Stimulated activated CD4-positive, alpha-beta T cell treated with anti-CD3 and anti-CD28 coated beads, Interleukin-12 subunit alpha, Interleukin-12 subunit beta, amount 100 ng/mL, for 4 hours (primary cell): Measurements from ENCODE around the gene CCDC134.
"Not testable (repeated sequence)": the region's sequence is repeated elsewhere in the genome, so short reads cannot be mapped to it uniquely, and the experiment has no call there.

Source experiments
- DNase-seq: peaks from one replicate; pipeline ENCODE4 v3.0.0-alpha.2; 2020

Gene CCDC134

DNA sequence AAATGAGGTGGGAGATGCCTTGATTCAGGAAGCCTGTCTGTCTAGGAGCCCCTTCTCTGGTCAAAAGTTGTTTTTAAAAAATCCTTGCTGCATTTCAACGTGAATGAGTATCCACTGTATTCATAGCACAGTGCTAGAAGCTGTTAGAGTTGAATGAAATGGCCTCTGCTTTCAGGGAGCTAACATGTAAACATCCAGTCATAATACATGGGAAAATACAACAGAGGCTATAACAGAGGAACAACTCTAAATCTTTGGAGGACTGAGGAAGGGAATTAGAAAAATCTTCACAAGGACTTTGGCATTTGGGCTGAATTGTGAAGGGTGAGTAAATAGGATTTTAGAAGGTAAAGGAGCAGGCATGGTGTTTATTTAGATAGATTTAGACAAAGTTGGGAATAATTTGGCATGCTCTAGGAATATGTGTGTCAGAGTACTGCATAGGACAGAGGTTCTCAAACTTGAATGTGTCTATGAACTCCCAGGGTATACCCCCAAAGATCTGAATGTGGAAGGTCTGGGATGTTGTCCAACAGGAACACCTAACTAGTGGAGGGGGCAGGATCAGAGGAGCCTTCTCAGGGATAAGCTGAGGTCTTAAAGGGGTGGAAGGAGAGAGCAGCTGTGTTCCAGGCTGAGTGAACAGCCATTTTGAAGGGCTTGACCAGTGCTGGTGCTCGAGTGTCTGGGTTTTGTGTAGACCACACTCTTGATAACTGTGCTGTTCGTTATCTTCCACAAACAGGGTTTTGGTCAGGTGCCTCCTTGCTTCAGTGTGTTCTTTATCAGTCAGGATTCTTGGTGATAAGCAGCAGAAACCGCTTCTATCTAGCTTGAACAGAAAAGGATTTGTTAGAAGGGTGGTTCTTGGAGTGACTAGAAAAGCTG, 45.1 kb downstream of the CCDC134 start:
- DNase-seq, result no peak

DNA sequence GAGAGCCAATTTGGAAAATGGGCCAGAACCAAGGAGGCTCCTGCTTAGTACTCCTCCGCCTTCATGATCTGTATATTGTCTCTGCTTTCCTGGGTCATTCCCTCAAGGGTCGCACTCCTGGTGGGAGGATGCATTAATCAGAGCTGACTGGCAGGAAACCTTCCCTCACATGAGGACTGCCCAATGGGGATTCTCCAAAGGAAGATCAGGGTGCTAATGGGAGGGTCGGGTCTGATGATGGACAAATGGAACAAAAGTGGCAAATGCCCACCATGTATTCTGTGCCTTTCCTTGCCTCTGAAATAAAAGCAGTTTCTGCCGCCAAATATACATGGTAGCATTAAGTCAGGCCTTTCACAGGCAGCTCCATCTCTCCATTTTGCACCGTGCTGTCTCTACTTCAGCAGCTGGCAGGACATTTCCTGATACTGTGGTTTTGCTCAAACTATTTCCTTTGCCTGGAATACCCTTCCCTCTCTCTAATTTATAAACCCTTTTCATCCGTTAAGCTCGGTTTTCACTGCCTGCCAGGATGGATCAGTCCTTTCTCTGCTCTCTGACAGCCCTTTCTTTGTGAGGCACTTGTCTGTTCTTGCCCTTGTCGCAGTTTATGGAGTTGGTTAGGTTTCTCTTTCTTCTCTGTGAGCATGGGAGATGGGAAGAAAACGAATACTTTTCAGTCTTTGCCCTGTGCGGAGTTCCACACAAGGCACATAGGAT, 45.9 kb downstream of the CCDC134 start:
- no peak for DNase-seq

DNA sequence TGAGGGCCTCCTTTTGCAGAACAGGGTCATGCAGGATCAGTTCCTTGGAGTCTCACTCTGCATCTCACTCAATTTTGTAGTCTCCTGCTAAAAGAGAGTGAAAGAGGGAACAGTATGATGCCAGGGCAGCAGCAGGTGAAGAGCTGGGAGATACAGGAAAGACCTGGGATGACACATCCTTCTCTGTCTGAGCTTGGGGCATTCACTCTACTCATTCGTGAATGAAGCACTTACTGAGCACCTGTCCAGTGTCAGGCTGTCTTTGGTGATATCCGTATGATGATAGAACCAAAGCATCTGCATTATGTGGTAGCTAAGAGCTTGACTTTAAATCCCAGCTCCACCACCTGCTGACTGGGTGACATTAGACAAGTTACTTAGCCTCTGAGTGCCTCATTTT, 46.8 kb downstream of the CCDC134 start:
- no peak for DNase-seq

DNA sequence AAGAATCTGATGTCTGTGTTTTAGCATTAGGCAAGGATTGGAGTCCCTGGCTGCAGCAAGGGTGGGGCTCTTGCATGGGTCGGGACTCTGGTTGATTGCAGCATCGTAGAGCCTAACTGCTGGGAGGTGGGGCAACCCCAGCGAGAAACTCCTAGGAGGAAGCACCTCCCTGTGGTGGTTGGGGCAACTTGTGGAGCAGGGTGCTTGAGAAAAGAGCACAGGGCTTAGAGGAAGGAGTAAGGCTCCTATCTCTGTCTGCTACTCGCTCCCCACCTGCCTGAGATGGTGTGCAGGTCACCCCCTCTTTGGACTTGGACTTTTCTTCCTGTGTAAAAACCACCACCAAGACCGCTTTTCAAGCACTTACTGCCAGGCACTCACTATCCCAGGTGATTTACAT, 48.0 kb downstream of the CCDC134 start:
- no peak for DNase-seq

DNA sequence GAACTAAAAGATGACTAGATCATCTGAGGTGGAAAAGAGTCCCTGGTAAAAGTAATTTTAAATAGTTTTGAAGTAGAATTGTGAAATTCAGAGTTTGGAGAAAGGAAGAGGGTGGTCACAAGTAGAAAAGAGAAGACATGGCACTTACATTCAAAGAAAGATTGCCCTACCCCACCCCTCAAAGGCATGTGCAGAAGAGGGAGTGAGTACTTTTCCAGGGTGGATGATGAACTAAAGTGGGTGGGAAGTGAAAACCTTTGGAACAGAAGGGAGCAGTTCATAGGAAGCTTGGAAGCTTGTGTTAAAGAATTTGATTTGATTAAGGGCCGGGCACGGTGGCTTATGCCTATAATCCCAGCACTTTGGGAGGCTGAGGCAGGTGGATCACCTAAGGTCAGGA, 56.0 kb downstream of the CCDC134 start:
- no peak for DNase-seq

DNA sequence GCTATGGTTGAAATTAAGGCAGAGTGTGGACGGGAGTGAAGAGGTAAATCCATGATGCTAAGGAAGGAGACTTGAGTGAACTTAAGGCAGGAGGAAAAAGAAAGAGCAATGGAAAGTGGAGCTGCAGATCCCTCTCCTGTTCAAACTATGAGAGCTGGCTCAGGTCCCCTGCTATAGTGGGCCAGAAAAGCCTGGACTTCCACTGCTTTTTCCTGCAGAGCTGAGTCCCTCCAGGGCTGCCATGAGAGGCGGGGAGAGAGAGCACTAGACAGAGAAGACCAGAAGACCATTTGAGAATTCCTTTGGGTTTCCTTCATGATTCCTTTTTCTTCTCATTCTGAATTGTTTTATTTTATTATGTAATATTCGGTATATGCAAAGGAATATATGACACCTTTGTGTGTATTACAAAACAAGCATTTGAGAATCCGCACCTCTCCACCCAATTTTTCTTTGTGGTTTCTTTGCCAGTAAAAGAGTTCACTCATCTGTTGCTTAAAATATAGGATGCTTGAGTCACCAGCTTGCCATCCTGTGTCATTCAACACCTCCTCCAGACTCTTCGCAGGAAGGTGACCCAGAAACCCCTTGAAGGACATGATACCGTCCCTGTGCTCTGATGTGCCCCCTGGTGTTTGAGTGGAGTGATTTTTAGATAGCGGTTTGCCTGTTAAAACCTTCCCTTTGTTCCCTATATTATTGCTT, 56.8 kb downstream of the CCDC134 start:
- DNase-seq, result peak; percentile 63

DNA sequence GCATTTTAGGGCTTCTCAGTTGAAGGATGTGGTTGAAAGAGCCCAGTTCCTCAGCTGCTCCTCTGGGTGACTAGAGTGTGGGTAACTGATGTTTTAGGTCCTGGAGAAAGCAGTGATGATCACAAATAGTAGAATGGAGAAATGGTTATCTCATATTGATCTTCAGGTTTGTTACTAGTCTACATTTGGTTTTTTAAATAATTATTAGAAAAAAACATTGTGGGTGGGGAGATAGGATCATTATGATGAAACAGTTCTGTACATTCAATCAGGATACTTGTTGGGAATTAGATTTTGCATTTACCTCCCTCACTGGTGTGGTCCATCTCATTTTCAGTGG, 57.4 kb downstream of the CCDC134 start:
- no peak for DNase-seq

DNA sequence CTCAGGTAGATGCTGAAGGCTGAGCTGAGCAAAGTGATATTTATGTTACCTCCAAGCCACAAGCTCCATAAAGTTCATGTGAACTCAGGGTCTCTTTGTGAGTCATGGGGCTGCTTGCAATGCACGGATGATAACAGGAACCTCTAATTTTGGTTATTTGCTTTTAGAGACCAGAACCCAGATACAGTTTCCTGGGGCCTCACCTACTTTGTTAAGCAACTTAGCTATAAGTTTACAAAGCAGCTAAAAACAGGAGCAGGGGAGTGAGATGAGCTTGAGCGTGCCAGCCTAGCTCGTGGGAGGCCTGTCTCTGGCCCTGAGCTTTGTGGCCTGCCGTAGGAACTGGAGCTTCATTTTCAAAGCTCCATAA, 61.7 kb downstream of the CCDC134 start:
- peak; percentile 37 for DNase-seq

DNA sequence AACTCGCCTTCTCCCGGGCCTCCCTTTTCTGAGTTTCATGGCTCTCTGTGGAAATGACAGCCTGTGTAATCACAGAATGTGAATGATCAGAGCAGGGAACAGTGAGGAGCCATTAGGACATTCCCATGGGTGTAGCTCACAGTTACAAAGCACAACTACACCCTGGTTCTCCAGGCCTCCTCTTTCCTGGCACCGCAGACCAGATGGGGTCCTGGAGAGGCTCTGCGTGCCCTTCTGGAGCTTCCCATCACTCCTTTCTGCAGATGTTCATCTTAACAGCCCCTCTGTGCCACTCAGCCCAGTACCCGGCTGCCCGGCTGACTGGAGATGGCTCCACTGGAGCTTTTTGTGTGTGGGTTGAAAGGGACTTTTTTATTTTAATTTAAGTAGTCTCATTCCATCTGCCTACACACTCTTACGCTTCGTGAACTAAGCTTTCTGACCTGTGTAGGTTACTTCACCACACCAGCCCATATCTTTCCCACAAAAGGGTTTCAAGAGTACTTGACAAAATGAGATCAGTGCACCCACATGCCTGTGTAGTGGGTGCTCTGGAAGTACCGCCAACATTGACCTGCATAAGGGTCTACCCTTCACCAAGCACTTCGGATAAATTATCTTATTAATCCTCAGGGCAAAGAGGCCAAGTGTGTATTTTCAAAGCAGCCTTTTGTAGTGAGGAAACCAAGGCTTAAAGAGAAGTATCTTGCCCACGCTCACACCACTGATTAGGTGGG, 62.2 kb downstream of the CCDC134 start:
- peak; percentile 53 for DNase-seq

DNA sequence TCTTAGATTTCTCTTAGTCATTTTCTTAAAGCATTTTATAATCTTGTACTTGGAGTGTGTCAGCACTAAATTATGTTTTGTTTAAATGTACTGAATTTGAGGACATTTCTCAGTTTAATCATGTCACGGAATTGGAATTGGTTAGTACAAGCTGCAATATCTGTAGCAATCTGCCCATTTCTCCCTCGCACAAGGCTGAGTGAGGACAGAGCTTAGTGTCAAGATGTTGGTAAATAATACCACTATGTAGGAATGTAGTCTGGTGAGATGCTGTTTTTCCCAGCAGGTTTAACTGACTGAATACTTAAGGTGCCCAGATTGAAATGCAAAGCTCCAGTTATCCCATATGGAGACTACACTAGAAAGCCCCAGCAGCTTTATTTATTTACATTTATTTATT, 63.0 kb downstream of the CCDC134 start:
- DNase-seq, result no peak

DNA sequence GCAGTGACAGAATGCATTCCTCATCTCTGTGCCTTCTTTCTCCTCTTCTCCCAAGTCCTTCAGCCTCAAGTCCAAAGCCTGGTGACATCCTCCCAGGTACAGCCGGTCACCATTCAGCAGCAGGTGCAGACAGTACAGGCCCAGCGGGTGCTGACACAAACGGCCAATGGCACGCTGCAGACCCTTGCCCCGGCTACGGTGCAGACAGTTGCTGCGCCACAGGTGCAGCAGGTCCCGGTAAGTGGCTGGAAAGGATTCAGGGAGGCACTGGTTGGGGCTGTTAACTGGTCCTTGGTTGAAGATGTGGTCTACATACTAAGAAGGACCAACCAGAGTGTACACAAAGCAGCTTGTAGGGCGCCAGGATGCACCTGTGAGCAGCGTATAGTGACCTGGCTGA, 68.1 kb downstream of the CCDC134 start:
- no peak for DNase-seq

DNA sequence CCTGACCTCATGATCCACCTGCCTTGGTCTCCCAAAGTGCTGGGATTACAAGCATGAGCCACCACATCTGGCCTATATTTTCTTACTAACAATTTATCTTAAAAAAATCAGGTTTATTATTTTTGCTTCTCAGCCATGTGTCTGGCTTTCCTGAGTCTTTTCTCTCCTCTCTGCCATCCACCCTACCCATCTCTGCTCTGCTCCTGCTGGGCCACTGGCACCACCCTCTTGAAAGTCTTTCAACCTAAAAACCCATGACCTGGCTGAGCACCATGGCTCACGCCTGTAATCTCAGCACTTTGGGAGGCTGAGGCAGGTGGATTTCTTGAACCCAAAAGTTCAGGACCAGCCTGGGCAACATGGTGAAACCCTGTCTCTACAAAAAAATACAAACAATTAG, 69.6 kb downstream of the CCDC134 start:
- not testable (repeated sequence) for DNase-seq

DNA sequence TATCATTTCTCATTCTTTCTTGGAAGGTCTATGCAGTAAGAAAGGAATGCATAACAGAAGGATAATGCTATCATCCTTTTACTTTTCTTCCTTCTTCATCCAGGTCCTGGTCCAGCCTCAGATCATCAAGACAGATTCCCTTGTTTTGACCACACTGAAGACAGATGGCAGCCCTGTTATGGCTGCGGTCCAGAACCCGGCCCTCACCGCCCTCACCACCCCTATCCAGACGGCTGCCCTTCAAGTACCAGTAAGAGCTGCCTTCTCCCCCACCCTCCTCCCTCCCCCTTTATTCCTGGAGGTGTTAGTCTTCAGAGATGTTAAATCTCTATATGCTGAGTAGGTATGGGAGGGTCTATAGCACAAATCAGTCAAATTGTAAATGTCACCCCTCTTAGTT, 70.3 kb downstream of the CCDC134 start:
- DNase-seq, result no peak

DNA sequence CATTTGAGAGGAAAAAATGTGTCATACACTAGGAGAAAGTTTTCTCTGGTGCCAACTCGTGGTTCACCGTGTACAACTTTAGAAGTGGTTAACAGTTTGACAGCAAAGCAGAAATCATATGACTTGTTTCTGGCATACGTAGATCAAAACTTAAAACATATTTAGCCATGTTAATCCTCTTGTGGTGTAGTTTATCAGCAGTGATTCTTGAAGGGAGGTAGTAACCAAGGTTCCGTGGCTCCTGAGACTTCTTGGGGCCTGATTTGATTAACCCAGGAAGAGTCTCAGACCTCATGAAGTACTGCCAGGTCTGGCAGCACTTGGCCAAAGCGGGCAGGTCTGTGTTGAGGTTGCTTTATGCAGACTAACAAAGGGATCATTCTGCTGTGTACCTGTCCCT, 72.9 kb downstream of the CCDC134 start:
- no peak for DNase-seq

DNA sequence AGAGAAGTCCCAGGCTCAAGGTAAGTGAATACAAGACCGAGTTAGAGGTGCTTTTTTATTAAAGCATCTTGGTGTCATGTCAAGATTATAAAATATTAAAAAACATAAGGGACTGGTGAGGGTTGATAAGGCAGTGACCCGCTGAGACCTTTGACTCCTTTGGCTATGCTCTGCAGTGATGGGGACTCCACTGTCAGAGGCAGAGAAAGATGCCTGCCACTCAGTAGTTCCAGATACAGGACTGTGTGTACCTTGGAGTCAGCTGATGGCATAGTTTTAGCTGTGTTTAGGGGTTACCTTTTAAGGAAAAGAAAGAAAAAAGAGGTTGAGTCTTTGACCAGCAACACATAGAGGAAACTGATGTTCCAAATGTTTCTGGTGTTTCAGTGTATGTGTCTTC, 73.6 kb downstream of the CCDC134 start:
- DNase-seq, result no peak

DNA sequence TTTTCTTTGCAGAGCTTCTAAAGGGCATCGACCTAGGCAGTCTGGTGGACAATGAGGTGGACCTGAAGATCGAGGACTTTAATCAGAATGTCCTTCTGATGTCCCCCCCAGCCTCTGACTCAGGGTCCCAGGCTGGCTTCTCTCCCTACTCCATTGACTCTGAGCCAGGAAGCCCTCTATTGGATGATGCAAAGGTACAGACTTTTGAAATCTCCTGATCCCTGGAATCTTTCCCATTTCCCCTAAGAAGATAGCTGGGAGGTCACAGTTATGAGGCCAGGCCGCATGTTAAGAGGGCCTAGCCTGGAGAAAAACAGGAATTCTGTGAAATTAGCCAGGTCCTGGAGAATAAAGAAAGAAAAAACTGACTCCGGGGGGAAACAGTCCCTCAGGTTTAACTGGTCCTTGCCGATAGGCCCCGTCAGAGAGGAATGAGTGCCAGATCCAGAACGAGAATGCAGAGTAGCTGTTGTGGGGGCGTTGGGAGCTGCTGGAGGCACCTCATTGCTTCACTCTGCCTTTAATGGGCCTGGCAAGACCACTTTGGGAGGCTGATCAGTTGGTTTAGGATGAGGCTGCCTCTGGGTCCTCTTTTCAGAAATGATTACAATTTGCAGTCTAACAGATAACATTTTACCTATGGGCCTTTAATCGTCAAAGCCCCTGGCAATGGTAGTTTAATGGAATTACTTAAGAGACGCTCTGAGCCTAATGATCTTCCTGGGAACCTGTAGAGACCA, 75.2 kb downstream of the CCDC134 start:
- DNase-seq, result no peak
